MM.1S (cell line): ENCODE results near the gene SZT2.
"Not testable (repeated sequence)": the region's sequence is repeated elsewhere in the genome, so short reads cannot be mapped to it uniquely, and the experiment has no call there.

Experiments used
- DNase-seq: peaks from one replicate; pipeline ENCODE4 v3.0.0-alpha.2; 2015
- H2AFZ ChIP-seq: fragments of 300-600 bp; sonication (generic); 2 replicates; pipeline ENCODE4 v1.6.0; 2016; ENCODE audit warnings: antibody characterized with exemption, low read length
- H3F3A ChIP-seq: fragments of 300-600 bp; sonication (generic); 2 replicates; pipeline ENCODE4 v1.6.1; 2016; ENCODE audit warnings: mild to moderate bottlenecking, antibody characterized with exemption, low read length, moderate library complexity, mixed read lengths; ENCODE audit not compliant: insufficient read depth
- H3K27ac ChIP-seq: fragments of 300-600 bp; sonication (generic); 2 replicates; pipeline ENCODE4 v1.5.1; 2016; ENCODE audit warnings: mild to moderate bottlenecking, low read length
- H3K27me3 ChIP-seq: fragments of 300-600 bp; sonication (generic); replicated peaks from 2 replicates; pipeline ENCODE4 v1.6.0; 2016; ENCODE audit warnings: low read length; ENCODE audit not compliant: insufficient read depth
- H3K36me3 ChIP-seq: fragments of 300-600 bp; sonication (generic); replicated peaks from 2 replicates; pipeline ENCODE4 v1.6.1; 2016; ENCODE audit warnings: mild to moderate bottlenecking, low read length, mixed read lengths; ENCODE audit not compliant: insufficient read depth
- H3K4me1 ChIP-seq: fragments of 300-600 bp; sonication (generic); 2 replicates; pipeline ENCODE4 v1.6.1; 2016; ENCODE audit warnings: low read length, mixed read lengths
- H3K4me2 ChIP-seq: fragments of 300-600 bp; sonication (generic); 2 replicates; pipeline ENCODE4 v1.6.0; 2016; ENCODE audit warnings: low read depth, low read length
- H3K4me3 ChIP-seq: fragments of 300-600 bp; sonication (generic); 2 replicates; pipeline ENCODE4 v1.5.1; 2016; ENCODE audit warnings: low read length, mixed read lengths
- H3K79me2 ChIP-seq: fragments of 300-600 bp; sonication (generic); 2 replicates; pipeline ENCODE4 v1.6.1; 2016; ENCODE audit warnings: mixed run types, low read length, mixed read lengths
- H3K9ac ChIP-seq: fragments of 300-600 bp; sonication (generic); 2 replicates; pipeline ENCODE4 v1.6.1; 2016; ENCODE audit warnings: low read length, mixed read lengths
- H3K9me2 ChIP-seq: fragments of 300-600 bp; sonication (generic); replicated peaks from 2 replicates; pipeline ENCODE4 v1.6.1; 2016; ENCODE audit warnings: mild to moderate bottlenecking, low read length, mixed read lengths; ENCODE audit not compliant: insufficient read depth
- H3K9me3 ChIP-seq: fragments of 300-600 bp; sonication (generic); replicated peaks from 2 replicates; pipeline ENCODE4 v1.6.1; 2016; ENCODE audit warnings: mild to moderate bottlenecking, low read length, mixed read lengths; ENCODE audit not compliant: insufficient read depth
- H4K20me1 ChIP-seq: fragments of 300-600 bp; sonication (generic); 2 replicates; pipeline ENCODE4 v1.6.1; 2016; ENCODE audit warnings: mild to moderate bottlenecking, low read length, moderate library complexity, mixed read lengths; ENCODE audit not compliant: insufficient read depth
- EZH2 ChIP-seq: fragments of 300-600 bp; sonication (generic); optimal IDR thresholded peaks from 2 replicates; pipeline ENCODE3; 2017; ENCODE audit warnings: low read depth, mild to moderate bottlenecking, antibody characterized with exemption, low read length, mixed read lengths
- EZH2phosphoT487 ChIP-seq: fragments of 300-600 bp; sonication (generic); IDR thresholded peaks from 2 replicates; pipeline ENCODE4 v1.6.1; 2018; ENCODE audit warnings: antibody characterized with exemption, low read length
- TF ChIP-seq, protein P1 (sequence below): fragments of 300-600 bp; sonication (generic); IDR thresholded peaks from 2 replicates; pipeline ENCODE4 v1.5.1; 2016; ENCODE audit warnings: antibody characterized with exemption, low read length, mixed read lengths

SZT2 gene

DNA sequence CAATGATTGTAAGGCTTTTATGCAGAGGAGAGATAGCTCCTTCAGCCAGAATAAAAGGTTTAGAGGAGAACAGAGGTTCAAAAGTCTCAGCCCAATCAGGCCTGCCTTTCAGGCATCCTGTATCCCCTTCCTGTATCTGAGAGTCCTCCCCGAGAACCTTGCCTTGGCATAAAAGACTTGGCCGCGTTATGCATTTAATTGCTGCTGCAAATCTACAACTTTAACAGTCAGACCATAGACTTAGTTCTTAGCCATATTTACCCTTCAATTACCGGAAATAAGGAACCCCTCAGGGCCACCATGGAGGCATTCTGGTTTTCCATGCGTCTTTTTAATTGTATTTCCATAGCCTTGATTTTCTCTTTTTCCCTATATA lies 82.4 kb downstream of the SZT2 start:
- TF ChIP-seq, protein P1, sequence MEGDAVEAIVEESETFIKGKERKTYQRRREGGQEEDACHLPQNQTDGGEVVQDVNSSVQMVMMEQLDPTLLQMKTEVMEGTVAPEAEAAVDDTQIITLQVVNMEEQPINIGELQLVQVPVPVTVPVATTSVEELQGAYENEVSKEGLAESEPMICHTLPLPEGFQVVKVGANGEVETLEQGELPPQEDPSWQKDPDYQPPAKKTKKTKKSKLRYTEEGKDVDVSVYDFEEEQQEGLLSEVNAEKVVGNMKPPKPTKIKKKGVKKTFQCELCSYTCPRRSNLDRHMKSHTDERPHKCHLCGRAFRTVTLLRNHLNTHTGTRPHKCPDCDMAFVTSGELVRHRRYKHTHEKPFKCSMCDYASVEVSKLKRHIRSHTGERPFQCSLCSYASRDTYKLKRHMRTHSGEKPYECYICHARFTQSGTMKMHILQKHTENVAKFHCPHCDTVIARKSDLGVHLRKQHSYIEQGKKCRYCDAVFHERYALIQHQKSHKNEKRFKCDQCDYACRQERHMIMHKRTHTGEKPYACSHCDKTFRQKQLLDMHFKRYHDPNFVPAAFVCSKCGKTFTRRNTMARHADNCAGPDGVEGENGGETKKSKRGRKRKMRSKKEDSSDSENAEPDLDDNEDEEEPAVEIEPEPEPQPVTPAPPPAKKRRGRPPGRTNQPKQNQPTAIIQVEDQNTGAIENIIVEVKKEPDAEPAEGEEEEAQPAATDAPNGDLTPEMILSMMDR, result no peak
- TF ChIP-seq EZH2 (no peak), EZH2phosphoT487 (no peak)
- H3K9me3 ChIP-seq, result no peaks in the 10 kb centered on the region
- no peaks in the 10 kb centered on the region for H3F3A ChIP-seq
- no peak overlapping the region for H3K4me2 ChIP-seq
- no peak overlapping the region for H2AFZ ChIP-seq
- no peaks in the 10 kb centered on the region for H3K27me3 ChIP-seq
- H3K4me3 ChIP-seq, result no peak overlapping the region
- no peak overlapping the region for H3K27ac ChIP-seq
- no peaks in the 10 kb centered on the region for H3K9me2 ChIP-seq
- DNase-seq, result no peak
- no peaks in the 10 kb centered on the region for H3K4me1 ChIP-seq
- H3K36me3 ChIP-seq, result no peaks in the 10 kb centered on the region
- H3K9ac ChIP-seq, result no peak overlapping the region
- H4K20me1 ChIP-seq, result no peaks in the 10 kb centered on the region
- no peaks in the 10 kb centered on the region for H3K79me2 ChIP-seq

DNA sequence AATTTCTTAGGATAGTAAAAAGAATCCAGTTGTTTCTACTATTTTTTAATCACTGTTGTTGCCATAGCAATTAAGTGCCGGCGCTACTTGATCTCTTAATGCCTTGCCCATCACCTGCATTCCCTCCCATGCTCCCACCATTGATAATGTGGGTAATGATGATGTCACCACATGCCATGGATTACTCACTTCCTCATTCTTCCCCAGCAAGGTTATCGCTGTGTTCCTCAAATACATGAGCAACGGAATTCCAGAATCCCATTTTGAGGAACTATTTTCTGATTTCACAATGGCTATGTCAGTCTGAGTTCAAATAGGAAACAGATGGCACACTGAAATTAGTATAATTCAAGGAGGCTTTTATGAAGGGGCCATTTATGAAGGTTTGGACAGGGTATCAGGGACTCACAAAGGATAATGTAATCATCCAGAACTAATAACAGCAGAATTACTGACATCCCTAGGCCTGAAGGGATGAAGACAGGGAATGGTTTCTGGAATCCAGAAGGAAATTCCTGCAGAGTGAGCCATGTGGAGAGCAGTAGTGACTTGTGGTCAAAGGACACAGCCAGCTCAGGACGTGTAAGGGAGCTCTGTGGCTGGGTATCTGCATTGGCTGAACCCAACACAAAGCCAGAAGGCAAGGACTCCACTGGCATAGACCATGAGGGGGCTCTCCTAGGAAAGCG lies 82.9 kb downstream of the SZT2 start:
- not testable (repeated sequence) for H4K20me1 ChIP-seq, H3K36me3 ChIP-seq, H3K79me2 ChIP-seq, H3K4me1 ChIP-seq, H3K9ac ChIP-seq, H3K9me3 ChIP-seq, H3F3A ChIP-seq, H3K4me3 ChIP-seq, H3K27ac ChIP-seq, H2AFZ ChIP-seq, H3K4me2 ChIP-seq, H3K9me2 ChIP-seq, DNase-seq, H3K27me3 ChIP-seq

DNA sequence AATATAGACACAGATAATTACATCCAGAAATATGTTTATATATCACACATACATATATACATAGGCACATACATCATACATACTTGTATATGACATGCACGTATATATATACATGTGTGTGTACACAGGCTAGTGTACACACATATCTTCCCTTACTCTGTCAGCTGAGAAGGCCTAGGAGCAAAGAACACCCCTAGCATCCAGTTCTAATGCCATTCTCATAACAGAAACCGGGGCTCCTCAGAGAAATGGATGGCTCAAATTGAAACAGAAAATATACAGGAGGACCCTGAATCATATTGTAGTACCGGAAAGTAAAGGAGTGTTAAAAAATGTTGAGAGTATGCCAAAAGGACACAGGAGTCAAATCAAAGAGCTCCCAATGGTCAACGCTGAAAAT lies 83.8 kb downstream of the SZT2 start:
- TF ChIP-seq EZH2, result no peak
- TF ChIP-seq EZH2phosphoT487, result no peak
- TF ChIP-seq, protein P1, result no peak
- H3K27ac ChIP-seq, result no peak overlapping the region

DNA sequence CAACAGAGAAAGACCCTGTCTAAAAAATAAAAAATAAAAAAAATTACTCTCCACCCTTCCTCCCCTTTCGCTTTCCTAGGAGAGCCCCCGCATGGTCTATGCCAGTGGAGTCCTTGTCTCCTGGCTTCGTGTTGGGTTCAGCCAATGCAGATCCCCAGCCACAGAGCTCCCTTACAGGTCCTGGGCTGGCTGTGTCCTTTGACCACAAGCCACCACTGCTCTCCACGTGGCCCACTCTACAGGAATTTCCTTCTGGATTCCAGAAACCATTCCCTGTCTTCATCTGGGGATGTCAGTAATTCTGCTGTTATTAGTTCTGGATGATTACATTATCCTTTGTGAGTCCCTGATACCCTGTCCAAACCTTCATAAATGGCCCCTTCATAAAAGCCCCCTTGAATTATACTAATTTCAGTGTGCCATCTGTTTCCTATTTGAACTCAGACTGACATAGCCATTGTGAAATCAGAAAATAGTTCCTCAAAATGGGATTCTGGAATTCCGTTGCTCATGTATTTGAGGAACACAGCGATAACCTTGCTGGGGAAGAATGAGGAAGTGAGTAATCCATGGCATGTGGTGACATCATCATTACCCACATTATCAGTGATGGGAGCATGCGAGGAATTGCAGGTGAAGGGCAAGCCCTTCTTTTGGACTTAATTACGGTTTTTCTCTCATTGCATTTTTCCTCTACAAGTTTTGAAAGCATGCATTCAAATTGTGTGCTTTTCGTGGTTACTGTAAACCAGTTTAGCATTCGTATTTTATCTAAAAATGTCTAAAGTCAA lies 86.1 kb downstream of the SZT2 start:
- H3K27ac ChIP-seq, H3F3A ChIP-seq, H3K27me3 ChIP-seq, DNase-seq, H3K9ac ChIP-seq, H3K9me3 ChIP-seq, H4K20me1 ChIP-seq, H3K9me2 ChIP-seq, H3K4me3 ChIP-seq, H3K36me3 ChIP-seq, H3K4me2 ChIP-seq, H2AFZ ChIP-seq, H3K4me1 ChIP-seq, H3K79me2 ChIP-seq: not testable (repeated sequence)

More for the DNA sequence above, 83.8 kb downstream of the SZT2 start:
- no peak overlapping the region for H3K4me3 ChIP-seq
- H3K9ac ChIP-seq, result no peak overlapping the region
- H3F3A ChIP-seq, result no peaks in the 10 kb centered on the region
- H4K20me1 ChIP-seq, result no peaks in the 10 kb centered on the region
- no peaks in the 10 kb centered on the region for H3K36me3 ChIP-seq
- no peaks in the 10 kb centered on the region for H3K4me1 ChIP-seq
- H2AFZ ChIP-seq, result no peak overlapping the region
- H3K27me3 ChIP-seq, result no peaks in the 10 kb centered on the region
- H3K79me2 ChIP-seq, result no peaks in the 10 kb centered on the region
- H3K4me2 ChIP-seq, result no peak overlapping the region
- H3K9me2 ChIP-seq, result no peaks in the 10 kb centered on the region
- H3K9me3 ChIP-seq, result no peaks in the 10 kb centered on the region
- no peak for DNase-seq
